Fibroblast of skin of right quadriceps (primary cell): ENCODE data around the gene C19orf67.
A peak's percentile ranks its signal among the peaks of the same experiment; 100 is the strongest.

ENCODE experiments used
- DNase-seq: peaks from one replicate; pipeline ENCODE4 v3.0.0-alpha.2; 2013

Gene C19orf67

GRCh38 chr19:14085309-14085995, at the start of gene C19orf67:
Gene C19orf67, minus strand, starts transcription at chr19:14085783. Its CDS starts 156 bp downstream, at chr19:14085627.
- no peak for DNase-seq

GRCh38 chr19:14135355-14135754, 49.8 kb upstream of the C19orf67 start:
- DNase-seq: no peak

- DNase-seq: no peak
Measured at GRCh38 chr19:14127929-14128509, 42.4 kb upstream of the C19orf67 start.

- no peak for DNase-seq
Measured at GRCh38 chr19:14127176-14127575, 41.6 kb upstream of the C19orf67 start.

- no peak for DNase-seq
Measured at GRCh38 chr19:14122924-14123323, 37.3 kb upstream of the C19orf67 start.

GRCh38 chr19:14120497-14120780, 34.9 kb upstream of the C19orf67 start:
- no peak for DNase-seq

GRCh38 chr19:14119644-14120496, 34.3 kb upstream of the C19orf67 start:
- no peak for DNase-seq

GRCh38 chr19:14119146-14119545, 33.6 kb upstream of the C19orf67 start:
- DNase-seq: no peak

- DNase-seq: peak; percentile 62
Measured at GRCh38 chr19:14118165-14119051, 32.8 kb upstream of the C19orf67 start.

GRCh38 chr19:14117668-14118164, 32.1 kb upstream of the C19orf67 start, which contains the start of gene PRKACA:
Gene PRKACA, minus strand, starts transcription at chr19:14117762. Its CDS starts 215 bp downstream, at chr19:14117547.
- peak; percentile 99 for DNase-seq

GRCh38 chr19:14116918-14117578, 31.5 kb upstream of the C19orf67 start:
- no peak for DNase-seq

GRCh38 chr19:14116525-14116917, 30.9 kb upstream of the C19orf67 start:
- no peak for DNase-seq

GRCh38 chr19:14115756-14116155, 30.2 kb upstream of the C19orf67 start:
- no peak for DNase-seq

- DNase-seq: no peak
Measured at GRCh38 chr19:14114854-14115253, 29.3 kb upstream of the C19orf67 start.

- DNase-seq: no peak
Measured at GRCh38 chr19:14114439-14114838, 28.9 kb upstream of the C19orf67 start.

- DNase-seq: no peak
Measured at GRCh38 chr19:14113762-14114414, 28.3 kb upstream of the C19orf67 start.

GRCh38 chr19:14112809-14113385, 27.3 kb upstream of the C19orf67 start:
- no peak for DNase-seq

- peak; percentile 21 for DNase-seq
Measured at GRCh38 chr19:14112051-14112808, 26.6 kb upstream of the C19orf67 start.

GRCh38 chr19:14111486-14111885, 25.9 kb upstream of the C19orf67 start:
- DNase-seq: no peak

GRCh38 chr19:14110650-14111049, 25.1 kb upstream of the C19orf67 start:
- DNase-seq: no peak
